Measurements from ENCODE around the gene SYT9.

DNA sequence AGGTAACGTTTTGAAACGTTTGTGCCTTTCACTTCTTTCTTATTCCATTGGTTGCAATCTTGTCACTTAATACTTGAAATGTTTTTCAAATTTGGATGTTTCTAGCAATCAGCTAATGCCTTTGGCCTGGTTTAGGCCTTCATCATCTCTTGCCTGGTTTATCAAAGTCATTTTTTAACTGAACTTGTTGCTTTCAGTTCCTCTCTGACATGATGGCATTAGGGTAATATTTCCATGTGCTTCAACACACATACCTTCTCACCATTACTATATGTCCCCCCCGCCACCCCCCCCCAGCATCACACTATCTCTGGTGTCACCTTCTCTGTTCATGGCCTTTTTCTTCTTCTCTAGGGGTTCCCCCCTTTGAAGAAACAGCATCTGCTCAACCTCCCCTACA lies 1.5 kb upstream of the SYT9 start:
- TF ChIP-seq, protein P1, sequence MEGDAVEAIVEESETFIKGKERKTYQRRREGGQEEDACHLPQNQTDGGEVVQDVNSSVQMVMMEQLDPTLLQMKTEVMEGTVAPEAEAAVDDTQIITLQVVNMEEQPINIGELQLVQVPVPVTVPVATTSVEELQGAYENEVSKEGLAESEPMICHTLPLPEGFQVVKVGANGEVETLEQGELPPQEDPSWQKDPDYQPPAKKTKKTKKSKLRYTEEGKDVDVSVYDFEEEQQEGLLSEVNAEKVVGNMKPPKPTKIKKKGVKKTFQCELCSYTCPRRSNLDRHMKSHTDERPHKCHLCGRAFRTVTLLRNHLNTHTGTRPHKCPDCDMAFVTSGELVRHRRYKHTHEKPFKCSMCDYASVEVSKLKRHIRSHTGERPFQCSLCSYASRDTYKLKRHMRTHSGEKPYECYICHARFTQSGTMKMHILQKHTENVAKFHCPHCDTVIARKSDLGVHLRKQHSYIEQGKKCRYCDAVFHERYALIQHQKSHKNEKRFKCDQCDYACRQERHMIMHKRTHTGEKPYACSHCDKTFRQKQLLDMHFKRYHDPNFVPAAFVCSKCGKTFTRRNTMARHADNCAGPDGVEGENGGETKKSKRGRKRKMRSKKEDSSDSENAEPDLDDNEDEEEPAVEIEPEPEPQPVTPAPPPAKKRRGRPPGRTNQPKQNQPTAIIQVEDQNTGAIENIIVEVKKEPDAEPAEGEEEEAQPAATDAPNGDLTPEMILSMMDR (IDR thresholded peaks at IDR 0.05), result no peak
- TF ChIP-seq EP300 (IDR thresholded peaks at IDR 0.05) (no peak), POLR2A (IDR thresholded peaks at IDR 0.05) (no peak)

Data from suprapubic skin (tissue), 3 donors.